HepG2 (cell line): ENCODE measurements around the gene LMX1B. TPM values are rescaled to one million over a fixed set of nuclear protein-coding genes. Genes with fewer than 3 reads are reported as not detected.

Source experiments
- ATAC-seq: fragments of 200-7000 bp; cut with Tn5 transposase; 3 replicates; pipeline ENCODE4 v1.9.1; 2020; ENCODE audit warnings: mild to moderate bottlenecking, moderate library complexity
- BruUV-seq: library from RNA; stranded (reverse); fragments of 400-500 nt; replicated peaks from 2 replicates; lab custom pipeline; 2021; lab: Mats Ljungman, UMichigan
- CTCF ChIA-PET: fragments of 300-600 bp; formaldehyde crosslinking; extraction: SDS; loops from one replicate; lab custom pipeline; 2021; ENCODE audit warnings: low total read pairs, inconsistent platforms, low intra/inter-chr PET ratio; lab: Yijun Ruan, JAX
- POLR2A ChIA-PET: fragments of 350-600 bp; sonication (Branson Sonifier 250); formaldehyde crosslinking; loops from one replicate; lab custom pipeline; 2020; ENCODE audit warnings: antibody characterized with exemption, inconsistent platforms; lab: Yijun Ruan, JAX
- DNase-seq: peaks from one replicate; pipeline ENCODE4 v3.0.0-alpha.2; 2015; ENCODE audit warnings: low spot score
- FAIRE-seq: peaks from 3 replicates; lab custom pipeline; 2011; peaks lifted over from hg19 to GRCh38; lab: Jason Lieb, UNC
- H2AFZ ChIP-seq: one replicate; pipeline ENCODE4 v1.6.1; 2011; ENCODE audit warnings: low read length, inconsistent platforms
- H3K27ac ChIP-seq: fragments of 300-600 bp; 3 replicates; pipeline ENCODE4 v1.8.0; 2011; ENCODE audit warnings: mixed run types, mild to moderate bottlenecking, mixed read lengths, low read length, inconsistent platforms; ENCODE audit not compliant: insufficient read depth; ENCODE audit errors: extremely low read length
- H3K27me3 ChIP-seq, 2 experiments: fragments of 200-600 bp in 1 of 2; 2 replicates in 1 of 2; 3 replicates in 1 of 2; pipeline versions ENCODE4 v1.6.0 to v1.8.0; 2011; ENCODE audit warnings: low read length in 2 of 2, mild to moderate bottlenecking in 2 of 2, moderate library complexity in 2 of 2, inconsistent platforms in 1 of 2; ENCODE audit not compliant: insufficient read depth in 2 of 2, control insufficient read depth in 1 of 2
- H3K36me3 ChIP-seq, 2 experiments: fragments of 200-600 bp in 1 of 2; replicated peaks in 1 of 2; 2 replicates in 1 of 2; 3 replicates in 1 of 2; pipeline versions ENCODE4 v1.5.1 to v1.8.0; 2011; ENCODE audit warnings: low read length in 2 of 2, inconsistent platforms in 1 of 2; ENCODE audit not compliant: insufficient read depth in 2 of 2, control insufficient read depth in 1 of 2
- H3K4me1 ChIP-seq: 2 replicates; pipeline ENCODE4 v1.5.1; 2012; ENCODE audit warnings: low read length, inconsistent platforms; ENCODE audit not compliant: insufficient read depth
- H3K4me2 ChIP-seq: 2 replicates; pipeline ENCODE4 v1.6.0; 2011; ENCODE audit warnings: low read depth, low read length, inconsistent platforms
- H3K4me3 ChIP-seq, 3 experiments: fragments of 200-600 bp in 1 of 3; sonication (generic), shearing (Covaris generic) in 1 of 3; replicated peaks in 1 of 3; 2 replicates each; pipeline ENCODE4 v1.5.1; 2011 to 2016; ENCODE audit warnings: low read length in 3 of 3, inconsistent platforms in 2 of 3, low read depth in 2 of 3, mild to moderate bottlenecking in 2 of 3, control low read depth in 1 of 3, mixed read lengths in 1 of 3; ENCODE audit not compliant: insufficient read depth in 1 of 3
- H3K79me2 ChIP-seq: one replicate; pipeline ENCODE4 v1.6.1; 2011; ENCODE audit warnings: low read length, inconsistent platforms; ENCODE audit not compliant: insufficient read depth
- H3K9ac ChIP-seq: 2 replicates; pipeline ENCODE4 v1.6.0; 2011; ENCODE audit warnings: mild to moderate bottlenecking, low read depth, low read length, inconsistent platforms; ENCODE audit not compliant: insufficient read depth
- H3K9me3 ChIP-seq: 2 replicates; pipeline ENCODE4 v1.5.1; 2012; ENCODE audit warnings: mild to moderate bottlenecking, low read length
- H4K20me1 ChIP-seq: 2 replicates; pipeline ENCODE4 v1.6.0; 2011; ENCODE audit warnings: inconsistent platforms, mild to moderate bottlenecking, low read length, moderate library complexity; ENCODE audit not compliant: insufficient read depth
- AKAP8 ChIP-seq: sonication (generic); formaldehyde crosslinking; IDR thresholded peaks from 2 replicates; pipeline ENCODE4 v1.5.1; 2020; ENCODE audit warnings: mild to moderate bottlenecking, missing genetic modification reagents
- CHD2 ChIP-seq: IDR thresholded peaks from 2 replicates; pipeline ENCODE4 v1.6.1; 2011; ENCODE audit warnings: low read depth, low read length, improper control_type of control experiment
- ESRRA ChIP-seq: sonication (generic); formaldehyde crosslinking; IDR thresholded peaks from 2 replicates; pipeline ENCODE4 v1.5.1; 2020; ENCODE audit warnings: mild to moderate bottlenecking, low read depth, missing genetic modification reagents
- GTF2F1 ChIP-seq: fragments of 150-350 bp; IDR thresholded peaks from 2 replicates; pipeline ENCODE4 v1.6.1; 2014; ENCODE audit warnings: low read length
- NFKB2 ChIP-seq: sonication (generic); formaldehyde crosslinking; IDR thresholded peaks from 2 replicates; pipeline ENCODE4 v1.4.0; 2020; ENCODE audit warnings: missing genetic modification reagents, borderline replicate concordance
- NFKBIZ ChIP-seq: IDR thresholded peaks from 2 replicates; pipeline ENCODE4 v1.6.1; 2018; ENCODE audit warnings: missing genetic modification reagents, missing compliant biosample characterization
- SP140L ChIP-seq: sonication (generic); formaldehyde crosslinking; IDR thresholded peaks from 2 replicates; pipeline ENCODE4 v1.4.0; 2020; ENCODE audit warnings: missing genetic modification reagents, borderline replicate concordance
- ZNF143 ChIP-seq: sonication (generic); formaldehyde crosslinking; IDR thresholded peaks from 2 replicates; pipeline ENCODE4 v1.4.0; 2020; ENCODE audit warnings: missing genetic modification reagents
- ZNF24 ChIP-seq: fragments of 450-650 bp; IDR thresholded peaks from 2 replicates; pipeline ENCODE4 v1.6.1; 2017; ENCODE audit warnings: antibody characterized with exemption, mild to moderate bottlenecking
- ZNF777 ChIP-seq: sonication (generic); formaldehyde crosslinking; IDR thresholded peaks from 2 replicates; pipeline ENCODE4 v1.4.0; 2020; ENCODE audit warnings: missing genetic modification reagents
- ZNF883 ChIP-seq: sonication (generic); formaldehyde crosslinking; IDR thresholded peaks from 2 replicates; pipeline ENCODE4 v1.5.1; 2020; ENCODE audit warnings: mild to moderate bottlenecking, missing genetic modification reagents; ENCODE audit errors: not compliant biosample characterization
- WGBS: methylation state at CpG from one replicate; pipeline ENCODE4 v1.1.6; 2017; ENCODE audit warnings: low lambda C conversion rate; 5-methylcytosine and 5-hydroxymethylcytosine counted together
- in situ Hi-C: cut with HindIII; loops from 2 replicates; pipeline ENCODE4 v1.10.0; 2017; ENCODE audit warnings: low pct_unique_long_range_greater_than_20kb; ENCODE audit not compliant: extremely low pct_ligation_motif_present
- intact Hi-C: fragments of 100-400 bp; cut with micrococcal nuclease; formaldehyde crosslinking; loops from one replicate; pipeline ENCODE4 v1.10.0; 2022; ENCODE audit not compliant: unreplicated experiment
- polyA plus RNA-seq, 8 experiments: library from polyadenylated mRNA; depleted of rRNA in 3 of 8; stranded (reverse) in 7 of 8; unstranded in 1 of 8; fragments of >200 nt; fragmentation: Illumina TruSeq in 4 of 8; extraction: Trizol in 4 of 8; gene quantifications; 2 replicates each; pipeline versions ENCODE4 v1.2.1 to v1.2.3, GENCODE V29; 2011 to 2016; ENCODE audit warnings: low read depth in 4 of 8, missing spikeins in 1 of 8, mixed read lengths in 1 of 8; ENCODE audit not compliant: insufficient read depth in 1 of 8
- total RNA-seq, 5 experiments: library from RNA; depleted of rRNA; stranded (reverse); fragments of >200 nt; fragmentation: Illumina TruSeq; extraction: Trizol; gene quantifications; 2 replicates each; pipeline ENCODE4 v1.2.3, GENCODE V29; 2016; ENCODE audit warnings: low read depth in 1 of 5
- TF ChIP-seq, protein P1 (sequence below): sonication (generic); formaldehyde crosslinking; IDR thresholded peaks from 2 replicates; pipeline ENCODE4 v1.4.0; 2020; ENCODE audit warnings: mild to moderate bottlenecking, missing genetic modification reagents
- TF ChIP-seq, protein P2 (sequence below): sonication (generic); formaldehyde crosslinking; IDR thresholded peaks from 2 replicates; pipeline ENCODE4 v1.4.0; 2020; ENCODE audit warnings: missing genetic modification reagents

Gene LMX1B
- total and polyA plus RNA-seq, 2 of the 13 experiments (the other 11 are each of a cell fraction or from before 2014, with no cell fraction given), result not detected

DNA sequence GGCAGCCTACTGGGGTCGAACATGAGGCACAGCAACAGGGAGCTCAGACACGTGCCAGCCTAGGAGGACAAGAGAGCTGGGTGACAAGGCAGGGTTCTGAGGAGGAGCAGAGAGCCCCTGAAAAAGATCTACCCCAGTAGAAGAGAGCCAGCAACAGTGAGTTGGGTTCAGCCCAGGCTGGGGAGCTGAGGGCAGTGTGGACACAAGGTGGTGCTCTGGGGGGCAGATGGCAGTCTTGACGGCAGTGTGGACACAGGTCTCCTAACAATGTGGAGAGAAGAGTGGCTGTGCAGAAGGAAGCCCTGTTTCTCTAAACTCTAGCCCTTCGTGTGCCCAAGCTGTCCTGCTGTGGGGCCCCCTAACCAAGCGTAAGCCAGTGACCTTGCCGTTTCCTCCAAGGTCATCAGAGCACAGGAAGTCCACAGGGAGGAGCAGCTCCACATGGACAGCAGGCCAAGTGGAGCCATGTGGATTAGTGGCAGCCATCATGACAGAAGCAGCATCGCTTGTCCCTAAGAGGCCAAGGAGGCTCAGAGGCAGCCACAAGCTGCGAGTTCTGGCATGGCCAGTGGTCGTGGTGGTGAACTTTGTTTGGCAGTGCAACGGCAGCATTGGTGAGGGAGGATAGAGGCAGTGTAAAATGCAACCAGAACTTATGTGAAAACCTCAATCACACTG, 25.1 kb upstream of the LMX1B start:
- DNase-seq (no peak), ATAC-seq (peak; percentile 61)
- BruUV-seq, result no TSS peak
- ChIA-PET POLR2A (no interaction called here), CTCF (no interaction called here)
- intact Hi-C loops (no loop called here), in situ Hi-C loops (no loop called here)
- no peaks in the 10 kb centered on the region for H3K79me2 ChIP-seq
- H3K27me3 ChIP-seq, result peaks cover 3 to 27% of the 10 kb centered on the region in 2 experiments; a peak in 3 of 5 replicates
- TF ChIP-seq ESRRA (CRISPR knock-in tag), result peak; percentile 74; the same call in 1 of the 2 replicates
- no peak for TF ChIP-seq ZNF777 (CRISPR knock-in tag)
- TF ChIP-seq SP140L (CRISPR knock-in tag), result no peak
- no peak for TF ChIP-seq ZNF143
- TF ChIP-seq, all 625 proteins: peak for 1
- H2AFZ ChIP-seq, result no peak overlapping the region
- no peaks in the 10 kb centered on the region for H4K20me1 ChIP-seq
- FAIRE-seq, result no peak
- no peak overlapping the region; a peak in 1 of 6 replicates for H3K4me3 ChIP-seq
- WGBS, result 44% methylated on average over 7 of the region's 10 CpGs
- H3K27ac ChIP-seq, result no peak overlapping the region
- H3K4me2 ChIP-seq, result peak overlapping the region; percentile 20; the same call in 1 of the 2 replicates
- peaks cover 31% of the 10 kb centered on the region for H3K4me1 ChIP-seq
- H3K36me3 ChIP-seq, result no peaks in the 10 kb centered on the region
- H3K9ac ChIP-seq, result no peak overlapping the region
- H3K9me3 ChIP-seq, result no peaks in the 10 kb centered on the region

DNA sequence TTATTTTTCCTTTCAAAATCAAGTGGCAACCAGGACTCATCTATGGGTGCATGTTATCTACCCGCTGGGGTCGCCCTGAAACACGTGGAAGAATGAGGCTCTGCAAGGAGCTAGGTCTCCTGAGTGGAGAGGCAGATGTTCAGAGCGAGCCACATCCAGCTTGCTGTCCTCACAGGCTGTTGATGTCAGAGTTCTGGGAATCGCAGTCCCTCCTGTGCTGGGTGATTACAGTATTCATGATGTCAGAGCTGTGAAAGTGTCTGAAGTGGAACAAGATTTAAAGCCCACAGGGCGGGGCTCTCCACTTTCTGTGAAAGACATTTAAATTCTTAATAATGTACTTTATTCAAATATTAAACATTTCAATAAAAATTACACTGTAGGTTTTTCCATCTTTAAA, 24.4 kb upstream of the LMX1B start:
- BruUV-seq, result no TSS peak
- no peak overlapping the region for H3K9ac ChIP-seq
- intact Hi-C loops (no loop called here), in situ Hi-C loops (no loop called here)
- H3K4me3 ChIP-seq, result no peak overlapping the region
- no peak overlapping the region for H3K27ac ChIP-seq
- no peak for FAIRE-seq
- WGBS, result 74% methylated on average over 6 of the region's 6 CpGs
- no peak overlapping the region for H2AFZ ChIP-seq
- ChIA-PET CTCF (no interaction called here), POLR2A (no interaction called here)
- H3K27me3 ChIP-seq, result peaks cover 3 to 24% of the 10 kb centered on the region in 2 experiments; a peak in 2 of 5 replicates
- DNase-seq, result no peak
- TF ChIP-seq NFKB2 (CRISPR knock-in tag) (no peak), ZNF24 (no peak), AKAP8 (CRISPR knock-in tag) (no peak), GTF2F1 (no peak), ZNF883 (CRISPR knock-in tag) (no peak), NFKBIZ (CRISPR knock-in tag) (no peak), CHD2 (no peak)
- TF ChIP-seq, protein P1, sequence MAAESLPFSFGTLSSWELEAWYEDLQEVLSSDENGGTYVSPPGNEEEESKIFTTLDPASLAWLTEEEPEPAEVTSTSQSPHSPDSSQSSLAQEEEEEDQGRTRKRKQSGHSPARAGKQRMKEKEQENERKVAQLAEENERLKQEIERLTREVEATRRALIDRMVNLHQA (CRISPR knock-in tag), result no peak
- TF ChIP-seq, protein P2, sequence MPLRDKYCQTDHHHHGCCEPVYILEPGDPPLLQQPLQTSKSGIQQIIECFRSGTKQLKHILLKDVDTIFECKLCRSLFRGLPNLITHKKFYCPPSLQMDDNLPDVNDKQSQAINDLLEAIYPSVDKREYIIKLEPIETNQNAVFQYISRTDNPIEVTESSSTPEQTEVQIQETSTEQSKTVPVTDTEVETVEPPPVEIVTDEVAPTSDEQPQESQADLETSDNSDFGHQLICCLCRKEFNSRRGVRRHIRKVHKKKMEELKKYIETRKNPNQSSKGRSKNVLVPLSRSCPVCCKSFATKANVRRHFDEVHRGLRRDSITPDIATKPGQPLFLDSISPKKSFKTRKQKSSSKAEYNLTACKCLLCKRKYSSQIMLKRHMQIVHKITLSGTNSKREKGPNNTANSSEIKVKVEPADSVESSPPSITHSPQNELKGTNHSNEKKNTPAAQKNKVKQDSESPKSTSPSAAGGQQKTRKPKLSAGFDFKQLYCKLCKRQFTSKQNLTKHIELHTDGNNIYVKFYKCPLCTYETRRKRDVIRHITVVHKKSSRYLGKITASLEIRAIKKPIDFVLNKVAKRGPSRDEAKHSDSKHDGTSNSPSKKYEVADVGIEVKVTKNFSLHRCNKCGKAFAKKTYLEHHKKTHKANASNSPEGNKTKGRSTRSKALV (CRISPR knock-in tag), result no peak
- no peaks in the 10 kb centered on the region for H4K20me1 ChIP-seq
- H3K36me3 ChIP-seq, result no peaks in the 10 kb centered on the region
- no peak for ATAC-seq
- H3K4me1 ChIP-seq, result peaks cover 26% of the 10 kb centered on the region
- H3K9me3 ChIP-seq, result no peaks in the 10 kb centered on the region
- no peak overlapping the region for H3K4me2 ChIP-seq
- no peaks in the 10 kb centered on the region for H3K79me2 ChIP-seq
